GM21367 (cell line): ENCODE data around the gene L3MBTL1.

Source experiments
- ATAC-seq: cut with Tn5 transposase; IDR thresholded peaks from one replicate; pipeline ENCODE4 v1.9.1; 2021; ENCODE audit not compliant: unreplicated experiment

L3MBTL1 gene

GRCh38 chr20:43558412-43559146 lies 51.1 kb downstream of the L3MBTL1 start, which contains the start of gene SGK2:
SGK2 (plus strand) TSS chr20:43559027; CDS start chr20:43566496, 7,469 bp downstream.
- no peak for ATAC-seq

GRCh38 chr20:43559147-43559987 lies 51.9 kb downstream of the L3MBTL1 start:
- no peak for ATAC-seq

DNA sequence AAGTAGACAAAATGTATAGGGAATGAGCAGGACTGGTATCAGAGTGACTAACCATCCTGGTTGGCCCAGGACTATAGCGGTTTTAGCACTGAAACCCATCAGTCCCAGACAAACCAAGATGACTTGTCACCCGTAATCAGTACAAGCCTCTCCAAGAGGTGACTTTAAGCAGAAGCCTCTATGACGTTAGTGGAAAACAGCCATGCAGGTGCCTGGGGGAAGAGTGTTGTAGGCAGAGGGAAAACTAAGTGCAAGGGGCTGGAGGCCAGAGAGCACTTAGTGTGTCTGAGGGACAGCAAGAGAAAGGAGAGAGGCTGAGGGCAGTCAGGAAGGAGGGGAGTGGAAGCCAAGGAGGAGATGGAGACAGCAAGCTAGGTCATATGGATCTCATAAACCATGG lies 53.5 kb downstream of the L3MBTL1 start:
- no peak for ATAC-seq

DNA sequence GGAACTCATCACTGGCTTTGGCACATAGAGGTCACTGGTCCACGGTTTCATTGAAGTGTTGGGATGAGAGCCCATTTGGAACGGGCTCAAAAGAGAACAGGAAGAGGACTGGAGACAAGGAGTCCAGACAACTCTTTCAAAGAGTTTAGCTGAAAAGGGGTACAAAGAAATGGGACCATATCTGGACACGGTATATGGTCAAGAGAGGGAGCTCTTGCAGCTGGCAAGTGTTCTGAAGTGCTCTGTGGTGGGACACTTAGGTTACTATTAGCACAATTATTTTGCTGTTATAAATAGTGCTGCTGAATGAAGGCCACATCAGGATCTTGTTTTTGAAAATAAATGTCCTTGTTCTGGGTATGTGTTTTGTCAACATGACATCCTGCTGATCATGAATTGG lies 55.9 kb downstream of the L3MBTL1 start:
- no peak for ATAC-seq

GRCh38 chr20:43563991-43564390 lies 56.5 kb downstream of the L3MBTL1 start:
- no peak for ATAC-seq

DNA sequence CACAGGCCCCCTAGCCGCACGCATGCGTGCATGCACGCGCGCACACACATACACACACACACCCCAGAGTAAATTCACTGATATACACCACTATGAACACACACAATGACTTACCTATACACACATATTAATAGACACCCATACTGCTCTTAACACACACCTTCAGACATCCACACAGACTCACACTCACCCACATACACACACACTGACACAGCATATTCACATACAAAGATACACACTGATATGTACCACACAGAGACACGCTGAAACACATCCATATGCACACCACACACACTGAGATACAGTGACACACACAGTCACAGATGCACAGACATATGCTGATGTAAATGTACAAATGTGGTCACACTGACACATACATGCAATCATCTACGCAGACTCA lies 57.0 kb downstream of the L3MBTL1 start:
- no peak for ATAC-seq

- ATAC-seq: no peak
These were observed 57.7 kb downstream of the L3MBTL1 start for GRCh38 chr20:43564993-43565757.

DNA sequence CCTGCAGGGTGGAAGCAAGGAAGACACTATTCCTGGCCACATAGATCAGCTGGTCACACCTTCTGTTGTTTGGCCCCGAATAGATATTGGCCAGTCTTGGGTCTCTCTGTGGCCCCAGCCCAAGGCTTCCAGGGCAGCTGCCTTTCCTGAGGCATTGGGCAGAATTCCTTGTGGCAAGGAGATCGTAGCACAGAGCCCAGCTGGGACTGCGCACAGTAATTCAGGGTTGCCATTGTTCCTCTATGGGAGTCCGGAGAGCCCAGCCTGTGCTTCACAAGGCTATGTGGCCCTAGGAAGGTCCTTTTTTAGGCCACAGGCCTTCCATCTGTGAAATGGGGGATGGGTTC lies 58.2 kb downstream of the L3MBTL1 start:
- ATAC-seq: no peak

DNA sequence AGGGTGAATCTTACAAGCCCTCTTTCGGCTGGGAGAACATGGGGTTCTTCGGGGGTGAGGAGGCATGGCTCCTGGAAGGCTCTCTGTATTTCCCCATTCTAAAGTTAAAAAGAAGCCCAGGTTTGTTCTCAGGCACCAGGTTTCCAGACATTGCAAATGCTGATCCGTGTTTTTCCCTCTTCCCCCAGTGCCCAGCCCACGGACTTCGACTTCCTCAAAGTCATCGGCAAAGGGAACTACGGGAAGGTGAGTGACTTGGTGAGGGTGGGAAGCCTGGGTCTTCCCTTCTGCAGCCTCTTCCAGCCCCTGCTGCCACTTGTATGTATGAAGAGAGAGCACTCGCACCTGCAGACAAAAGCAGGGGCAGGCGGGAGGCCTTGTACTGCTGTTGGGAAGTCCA lies 60.0 kb downstream of the L3MBTL1 start:
- ATAC-seq: no peak

DNA sequence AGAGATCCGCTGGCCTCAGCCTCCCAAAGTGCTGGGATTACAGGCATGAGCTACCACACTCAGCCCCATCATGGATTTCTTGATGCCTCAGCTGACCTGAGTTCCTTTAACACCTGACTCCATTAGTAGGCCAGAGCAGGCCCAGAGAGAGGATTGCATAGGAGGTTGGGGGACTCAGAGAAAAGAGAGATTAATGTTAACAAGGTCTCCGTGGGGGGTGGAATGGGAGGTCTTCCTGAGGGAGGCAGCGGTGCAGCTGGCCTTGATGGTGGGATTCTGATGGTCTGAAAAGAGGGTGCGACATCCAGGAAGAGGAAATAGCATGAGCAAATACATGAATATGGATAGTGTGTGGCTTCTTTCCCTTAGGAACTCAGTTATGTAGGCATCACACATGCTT lies 61.2 kb downstream of the L3MBTL1 start:
- no peak for ATAC-seq

GRCh38 chr20:43569282-43569681 lies 61.8 kb downstream of the L3MBTL1 start:
- ATAC-seq: no peak

- ATAC-seq: no peak
These were observed 63.0 kb downstream of the L3MBTL1 start for GRCh38 chr20:43570496-43570895.

- no peak for ATAC-seq
These were observed 63.8 kb downstream of the L3MBTL1 start for GRCh38 chr20:43571310-43571709.

DNA sequence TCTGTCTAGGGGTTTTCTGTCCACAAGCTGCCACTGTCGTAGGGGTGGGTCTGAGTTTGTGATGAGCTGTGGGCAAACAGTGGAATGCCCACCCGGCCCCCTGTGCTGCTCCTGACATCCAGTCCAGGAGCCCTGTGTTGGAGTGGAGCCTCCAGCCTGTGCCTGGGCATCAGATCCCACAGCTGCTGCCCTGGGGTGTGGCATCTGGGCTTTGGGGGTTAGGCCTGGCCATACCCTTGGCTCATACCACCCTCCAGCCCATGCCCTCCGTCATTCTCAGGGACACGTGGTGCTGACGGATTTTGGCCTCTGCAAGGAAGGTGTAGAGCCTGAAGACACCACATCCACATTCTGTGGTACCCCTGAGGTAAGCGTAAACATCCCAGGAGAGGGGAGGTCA lies 64.3 kb downstream of the L3MBTL1 start:
- ATAC-seq: no peak

DNA sequence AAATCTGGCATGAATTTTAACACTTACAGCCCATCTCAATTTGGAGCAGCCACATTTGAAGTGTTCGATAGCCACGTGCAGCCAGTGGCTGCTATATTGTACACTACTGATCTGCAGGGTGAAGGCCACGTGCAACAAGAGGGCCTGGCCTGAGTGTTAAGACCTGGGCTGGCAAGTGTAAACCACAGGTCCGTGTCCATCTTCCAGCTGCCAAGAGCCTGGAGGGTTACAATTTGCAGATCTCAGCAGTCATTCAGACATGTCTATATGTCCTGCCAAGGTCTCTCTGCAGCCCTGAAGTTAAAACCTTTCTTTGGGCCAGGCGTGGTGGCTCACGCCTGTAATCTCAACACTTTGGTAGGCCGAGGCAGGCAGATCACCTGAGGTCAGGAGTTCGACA lies 65.4 kb downstream of the L3MBTL1 start:
- ATAC-seq: no peak

DNA sequence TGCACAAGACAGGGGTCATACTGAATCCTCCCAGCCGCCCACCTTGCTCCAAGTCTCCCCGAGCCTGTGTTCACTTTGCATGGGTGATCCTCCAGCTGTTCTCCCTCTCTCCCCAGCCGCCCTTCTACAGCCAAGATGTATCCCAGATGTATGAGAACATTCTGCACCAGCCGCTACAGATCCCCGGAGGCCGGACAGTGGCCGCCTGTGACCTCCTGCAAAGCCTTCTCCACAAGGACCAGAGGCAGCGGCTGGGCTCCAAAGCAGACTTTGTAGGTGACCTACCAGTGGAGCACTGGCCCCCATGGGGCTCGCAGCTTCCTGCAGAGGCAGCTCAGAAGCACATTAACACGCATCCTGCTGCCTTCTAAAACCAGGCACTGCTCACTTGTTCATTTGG lies 68.6 kb downstream of the L3MBTL1 start:
- no peak for ATAC-seq

- no peak for ATAC-seq
These were observed 72.6 kb downstream of the L3MBTL1 start for GRCh38 chr20:43579861-43580793.

GRCh38 chr20:43583133-43583864 lies 75.8 kb downstream of the L3MBTL1 start:
- no peak for ATAC-seq

DNA sequence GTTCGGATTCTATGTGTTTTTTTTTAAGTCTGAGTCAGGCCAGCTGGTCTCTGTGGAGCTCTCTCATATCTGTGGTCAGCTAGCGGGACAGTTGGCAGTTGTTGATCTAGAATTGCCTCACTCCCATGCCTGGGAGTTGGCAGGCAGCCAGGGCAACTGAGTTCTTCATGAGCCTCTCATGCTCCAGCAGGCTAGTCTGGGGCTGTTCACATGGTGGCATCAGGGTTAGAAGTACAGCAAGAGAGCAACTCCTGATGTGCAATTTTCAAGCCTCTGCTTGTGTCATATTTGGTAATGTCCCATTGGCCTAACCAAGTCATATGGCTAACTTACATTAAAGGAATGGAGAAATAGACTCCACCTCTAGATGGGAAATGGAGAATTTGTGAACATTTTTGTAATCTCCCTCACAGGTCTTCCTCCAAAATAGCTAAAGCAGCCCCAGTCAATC lies 76.5 kb downstream of the L3MBTL1 start:
- ATAC-seq: no peak
